CD4-positive, alpha-beta T cell treated with Interleukin-6 at 100 ng/mL for 8 hours (primary cell): Measurements from ENCODE around the gene DPYSL4.

Source experiments
- DNase-seq: peaks from one replicate; pipeline ENCODE4 v3.0.0-alpha.2; 2020; ENCODE audit warnings: mixed read lengths, low spot score

Gene DPYSL4

GRCh38 chr10:132196178-132197113, 9.7 kb downstream of the DPYSL4 start:
- DNase-seq = no peak

GRCh38 chr10:132197271-132198067, 10.7 kb downstream of the DPYSL4 start:
- no peak for DNase-seq

GRCh38 chr10:132198068-132198370, 11.3 kb downstream of the DPYSL4 start:
- no peak for DNase-seq

GRCh38 chr10:132198381-132199181, 11.8 kb downstream of the DPYSL4 start:
- no peak for DNase-seq

DNA sequence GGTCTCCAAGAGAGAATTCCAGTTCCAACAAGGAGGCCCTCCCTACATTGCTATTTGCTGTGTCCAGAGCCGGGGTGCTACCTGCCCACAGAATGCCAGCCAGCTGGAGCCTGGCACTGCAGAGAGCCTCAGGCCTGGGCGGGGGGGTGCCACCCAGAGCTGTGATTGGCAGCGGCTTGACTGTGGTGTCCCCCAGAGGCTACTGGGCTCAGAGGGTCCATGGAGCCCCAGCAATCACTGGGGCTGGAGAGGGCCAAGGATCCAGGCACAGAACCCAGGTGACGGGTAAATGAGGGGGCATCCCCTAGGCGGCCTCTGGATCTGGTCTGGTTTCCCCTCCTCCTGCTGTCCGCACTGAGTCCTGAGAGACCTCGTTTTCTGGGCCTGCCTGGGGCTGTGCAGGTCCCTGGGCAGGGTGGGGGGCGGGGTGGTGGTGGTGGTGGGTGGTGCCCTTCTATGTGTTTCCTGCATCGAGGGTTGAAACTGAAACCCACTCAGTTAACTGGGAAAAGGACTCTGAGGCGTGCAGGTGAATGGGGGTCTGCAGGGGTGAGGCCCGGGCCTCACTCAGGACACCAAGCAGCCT, 12.6 kb downstream of the DPYSL4 start:
- DNase-seq = no peak

GRCh38 chr10:132199854-132200311, 13.1 kb downstream of the DPYSL4 start:
- DNase-seq = no peak

GRCh38 chr10:132200344-132201110, 13.8 kb downstream of the DPYSL4 start:
- DNase-seq = no peak

GRCh38 chr10:132201111-132201969, 14.6 kb downstream of the DPYSL4 start:
- no peak for DNase-seq

- no peak for DNase-seq
Measured at GRCh38 chr10:132202070-132202970, 15.6 kb downstream of the DPYSL4 start.

GRCh38 chr10:132203256-132204077, 16.7 kb downstream of the DPYSL4 start:
- no peak for DNase-seq

DNA sequence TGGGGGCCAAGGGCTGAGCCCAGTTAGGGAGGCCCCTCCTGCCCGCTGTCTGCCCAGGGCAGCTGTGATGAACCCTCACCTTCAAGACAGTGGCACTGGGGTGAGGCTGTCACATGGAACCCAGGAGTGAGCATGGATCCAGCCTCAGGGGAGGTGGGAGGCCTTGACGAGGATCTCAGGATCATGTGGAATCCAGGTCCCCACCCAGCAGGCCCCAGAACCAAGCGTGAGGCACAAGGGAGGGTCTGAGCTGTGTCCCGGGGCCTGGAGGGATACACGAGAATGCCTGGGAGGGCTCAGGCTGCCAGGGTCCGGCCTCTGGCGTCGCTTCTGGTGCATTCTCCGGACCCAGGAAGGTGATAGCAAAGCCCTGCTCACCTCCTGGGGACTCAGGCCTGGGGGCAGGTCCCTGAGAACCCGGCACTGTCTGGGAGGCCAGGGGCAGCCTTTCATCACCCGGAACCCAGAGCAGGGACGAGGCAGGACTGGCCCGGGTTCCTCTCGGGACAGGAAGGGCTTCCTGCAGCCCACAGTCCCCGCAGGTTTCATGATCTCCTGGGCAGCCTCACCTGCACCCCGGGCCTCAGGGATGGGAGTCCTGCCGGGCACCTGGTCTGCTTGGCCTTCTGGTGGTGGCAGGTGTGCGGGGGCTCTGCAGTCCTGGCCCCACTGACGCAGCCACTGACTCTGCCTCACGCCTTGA, 17.5 kb downstream of the DPYSL4 start:
- no peak for DNase-seq

DNA sequence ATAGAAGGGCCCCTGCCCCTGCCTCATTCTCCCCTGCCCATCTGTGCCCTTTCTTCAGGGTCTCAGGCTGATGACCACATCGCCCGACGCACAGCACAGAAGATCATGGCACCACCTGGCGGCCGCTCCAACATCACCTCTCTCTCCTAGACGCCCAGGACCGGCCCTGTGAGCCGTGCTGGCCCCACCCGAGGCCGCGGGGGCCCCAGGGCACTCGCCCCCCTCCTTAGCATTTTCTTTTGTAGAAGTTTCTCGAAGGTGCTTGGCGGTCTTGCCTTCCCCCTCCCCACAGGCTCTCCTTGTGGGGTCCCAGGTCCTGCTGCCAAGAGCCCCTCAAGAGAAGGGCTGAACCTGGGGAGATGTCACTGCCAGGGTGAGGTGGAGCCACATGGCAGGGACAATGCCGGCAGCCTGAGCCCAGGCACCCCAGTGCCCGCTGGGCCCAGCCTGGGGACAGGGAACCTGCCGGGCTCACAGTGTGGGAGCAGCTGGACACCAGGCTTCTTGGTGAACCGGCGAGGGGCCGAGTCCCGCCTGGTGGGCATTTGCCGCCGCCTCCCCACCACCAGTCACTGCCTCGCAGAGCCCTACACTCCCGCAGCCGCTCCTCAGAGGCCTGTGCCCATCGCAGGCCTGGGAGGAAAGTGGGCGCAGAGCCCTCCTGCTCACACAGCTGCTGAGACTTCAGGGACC, 18.2 kb downstream of the DPYSL4 start:
- DNase-seq = no peak

- no peak for DNase-seq
Measured at GRCh38 chr10:132205650-132206376, 19.1 kb downstream of the DPYSL4 start.

- DNase-seq = no peak
Measured at GRCh38 chr10:132206377-132206745, 19.6 kb downstream of the DPYSL4 start.

- DNase-seq = no peak
Measured at GRCh38 chr10:132206806-132207535, 20.2 kb downstream of the DPYSL4 start.
